HFF-Myc (cell line): ENCODE measurements around the gene CTNNA3.

Experiments
- DNase-seq: peaks from one replicate; pipeline ENCODE4 v3.0.0-alpha.2; 2011; ENCODE audit warnings: low read depth; ENCODE audit errors: extremely low read depth
- H3K4me3 ChIP-seq: replicated peaks from 2 replicates; pipeline ENCODE4 v1.5.1; 2011; ENCODE audit warnings: low read depth, mild to moderate bottlenecking, control low read depth, low read length
- TF ChIP-seq, protein P1 (sequence below): IDR thresholded peaks from 2 replicates; pipeline ENCODE4 v1.5.1; 2012; ENCODE audit warnings: mild to moderate bottlenecking, low read depth, low read length, control low read depth; ENCODE audit errors: missing control alignments

Gene CTNNA3

GRCh38 chr10:66777665-66778064 lies 918.3 kb downstream of the CTNNA3 start:
- TF ChIP-seq, protein P1, sequence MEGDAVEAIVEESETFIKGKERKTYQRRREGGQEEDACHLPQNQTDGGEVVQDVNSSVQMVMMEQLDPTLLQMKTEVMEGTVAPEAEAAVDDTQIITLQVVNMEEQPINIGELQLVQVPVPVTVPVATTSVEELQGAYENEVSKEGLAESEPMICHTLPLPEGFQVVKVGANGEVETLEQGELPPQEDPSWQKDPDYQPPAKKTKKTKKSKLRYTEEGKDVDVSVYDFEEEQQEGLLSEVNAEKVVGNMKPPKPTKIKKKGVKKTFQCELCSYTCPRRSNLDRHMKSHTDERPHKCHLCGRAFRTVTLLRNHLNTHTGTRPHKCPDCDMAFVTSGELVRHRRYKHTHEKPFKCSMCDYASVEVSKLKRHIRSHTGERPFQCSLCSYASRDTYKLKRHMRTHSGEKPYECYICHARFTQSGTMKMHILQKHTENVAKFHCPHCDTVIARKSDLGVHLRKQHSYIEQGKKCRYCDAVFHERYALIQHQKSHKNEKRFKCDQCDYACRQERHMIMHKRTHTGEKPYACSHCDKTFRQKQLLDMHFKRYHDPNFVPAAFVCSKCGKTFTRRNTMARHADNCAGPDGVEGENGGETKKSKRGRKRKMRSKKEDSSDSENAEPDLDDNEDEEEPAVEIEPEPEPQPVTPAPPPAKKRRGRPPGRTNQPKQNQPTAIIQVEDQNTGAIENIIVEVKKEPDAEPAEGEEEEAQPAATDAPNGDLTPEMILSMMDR, result no peak
- no peak overlapping the region for H3K4me3 ChIP-seq
- DNase-seq, result no peak

- H3K4me3 ChIP-seq, result no peak overlapping the region
- no peak for DNase-seq
- TF ChIP-seq, protein P1, result no peak
These were observed 922.5 kb downstream of the CTNNA3 start for GRCh38 chr10:66773472-66773817.

- H3K4me3 ChIP-seq, result no peak overlapping the region
- TF ChIP-seq, protein P1, result no peak
- DNase-seq, result no peak
These were observed 923.2 kb downstream of the CTNNA3 start for GRCh38 chr10:66772548-66773471.

DNA sequence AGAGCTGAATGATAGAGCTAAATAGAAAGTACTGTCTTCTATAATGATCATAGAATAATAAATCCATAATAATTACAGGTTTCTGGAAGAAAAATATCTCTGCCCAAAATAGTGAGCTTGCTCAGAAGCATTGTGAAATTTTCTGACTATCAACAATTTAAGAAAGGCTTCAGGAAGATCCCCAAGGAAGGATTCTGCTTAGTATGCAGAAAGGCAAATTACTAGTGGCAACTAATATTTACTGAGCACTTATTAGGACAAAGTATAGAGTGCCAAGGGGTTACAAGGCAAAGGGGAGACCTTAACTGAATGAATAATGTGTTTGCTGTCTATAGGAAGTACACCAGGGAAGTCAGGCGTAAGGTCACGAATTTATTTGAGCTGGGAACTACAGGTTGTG lies 928.3 kb downstream of the CTNNA3 start:
- H3K4me3 ChIP-seq, result no peak overlapping the region
- DNase-seq, result no peak
- TF ChIP-seq, protein P1, result no peak

- TF ChIP-seq, protein P1, result no peak
- no peak for DNase-seq
- no peak overlapping the region for H3K4me3 ChIP-seq
These were observed 933.7 kb downstream of the CTNNA3 start for GRCh38 chr10:66762218-66762729.

- TF ChIP-seq, protein P1, result no peak
- no peak for DNase-seq
- no peak overlapping the region for H3K4me3 ChIP-seq
These were observed 935.1 kb downstream of the CTNNA3 start for GRCh38 chr10:66760941-66761340.
